HG02885 (cell line): ENCODE data around the gene PIK3CA.
"Not testable (repeated sequence)": the region's sequence is repeated elsewhere in the genome, so short reads cannot be mapped to it uniquely, and the experiment has no call there.

Source experiments
- ATAC-seq: cut with Tn5 transposase; IDR thresholded peaks from one replicate; pipeline ENCODE4 v1.9.1; 2021; ENCODE audit warnings: mild to moderate bottlenecking; ENCODE audit not compliant: unreplicated experiment, poor library complexity

Gene PIK3CA

GRCh38 chr3:179192542-179192941 lies 44.4 kb downstream of the PIK3CA start:
- ATAC-seq = no peak

DNA sequence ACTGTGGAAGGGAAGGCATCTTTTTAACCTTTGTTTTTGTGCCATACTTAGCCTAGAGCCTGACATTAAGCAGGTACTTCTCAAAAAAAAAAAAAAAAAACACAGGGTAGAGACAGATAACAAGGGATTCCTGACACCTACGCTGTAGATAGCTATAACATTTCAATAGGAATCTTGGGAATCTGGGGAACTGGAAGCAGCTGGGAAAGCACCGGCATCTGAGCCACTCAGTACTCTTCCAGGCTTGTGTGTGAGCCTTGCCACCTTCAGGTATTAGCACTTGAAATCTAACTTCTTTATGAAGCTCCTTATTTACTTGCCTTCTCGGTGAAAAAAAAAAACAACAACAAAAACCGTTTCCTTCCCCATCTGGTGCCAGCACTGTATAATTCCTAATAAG lies 46.8 kb downstream of the PIK3CA start:
- no peak for ATAC-seq

GRCh38 chr3:179196098-179196497 lies 47.9 kb downstream of the PIK3CA start:
- peak; percentile 92 for ATAC-seq

GRCh38 chr3:179196700-179197099 lies 48.5 kb downstream of the PIK3CA start:
- no peak for ATAC-seq

DNA sequence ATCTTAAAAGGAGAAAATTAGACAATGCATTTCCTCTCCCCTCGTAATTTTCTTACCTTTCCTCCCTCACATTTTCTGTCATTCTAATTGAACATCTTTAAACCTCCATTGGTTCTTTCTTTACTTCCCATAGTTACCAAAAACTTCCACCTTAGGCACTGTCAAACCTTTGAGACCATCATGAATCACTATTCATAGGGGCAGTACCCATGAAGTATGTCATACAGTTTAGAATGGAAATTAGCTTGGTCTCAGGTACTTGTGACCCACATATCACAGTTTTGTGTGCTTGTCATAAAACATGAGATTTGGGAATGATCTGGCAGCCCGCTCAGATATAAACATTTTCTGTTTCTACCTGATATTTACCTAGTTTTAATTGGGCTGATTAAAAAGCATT lies 52.6 kb downstream of the PIK3CA start:
- no peak for ATAC-seq

GRCh38 chr3:179215550-179215949 lies 67.4 kb downstream of the PIK3CA start:
- ATAC-seq = not testable (repeated sequence)

GRCh38 chr3:179218213-179218612 lies 70.1 kb downstream of the PIK3CA start:
- not testable (repeated sequence) for ATAC-seq

GRCh38 chr3:179223548-179223947 lies 75.4 kb downstream of the PIK3CA start:
- ATAC-seq = no peak

DNA sequence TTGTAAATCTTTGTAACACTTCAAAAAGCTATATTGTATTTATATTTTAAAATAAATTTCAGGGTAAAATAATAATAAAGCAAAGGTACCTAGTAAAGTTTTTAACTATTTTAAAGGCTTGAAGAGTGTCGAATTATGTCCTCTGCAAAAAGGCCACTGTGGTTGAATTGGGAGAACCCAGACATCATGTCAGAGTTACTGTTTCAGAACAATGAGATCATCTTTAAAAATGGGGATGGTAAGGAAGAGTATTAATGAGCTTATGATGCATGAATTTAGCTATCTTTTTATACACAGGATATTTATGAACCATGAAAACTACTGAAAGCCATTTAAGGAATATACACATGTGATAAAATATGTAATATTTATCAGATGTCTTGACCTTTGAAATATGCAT lies 76.4 kb downstream of the PIK3CA start:
- no peak for ATAC-seq

DNA sequence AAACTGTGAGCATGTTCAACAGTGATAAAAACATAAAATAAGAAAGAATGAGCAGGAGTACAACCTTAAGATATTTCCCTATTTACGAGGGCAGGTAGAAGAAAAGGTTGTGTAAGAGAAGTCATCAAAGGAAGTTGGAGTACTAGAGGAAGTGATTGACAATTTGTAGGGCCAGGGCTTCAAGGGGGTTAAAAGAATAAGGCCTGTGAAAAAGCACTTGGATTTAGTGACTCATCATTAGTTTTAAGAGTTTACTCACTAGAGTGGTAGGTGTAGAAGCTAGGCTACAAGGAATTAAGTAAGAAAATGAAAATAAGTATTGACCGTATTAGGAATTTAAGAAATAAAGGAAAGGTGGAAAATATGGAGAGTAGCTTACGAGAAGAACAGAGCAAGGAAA lies 79.2 kb downstream of the PIK3CA start:
- no peak for ATAC-seq

DNA sequence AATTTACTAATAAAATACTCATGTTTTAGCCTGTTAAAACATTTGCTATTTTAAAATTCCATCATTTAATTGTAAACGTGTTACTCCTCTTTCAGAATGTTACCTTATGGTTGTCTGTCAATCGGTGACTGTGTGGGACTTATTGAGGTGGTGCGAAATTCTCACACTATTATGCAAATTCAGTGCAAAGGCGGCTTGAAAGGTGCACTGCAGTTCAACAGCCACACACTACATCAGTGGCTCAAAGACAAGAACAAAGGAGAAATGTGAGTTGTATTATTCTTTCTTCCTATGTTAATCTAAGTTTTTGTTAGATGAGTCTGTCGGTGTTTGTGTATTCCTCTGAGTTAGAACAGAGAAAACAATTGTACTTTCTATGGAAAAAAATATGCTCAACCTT lies 81.0 kb downstream of the PIK3CA start:
- no peak for ATAC-seq

GRCh38 chr3:179233043-179233442 lies 84.9 kb downstream of the PIK3CA start:
- no peak for ATAC-seq

- ATAC-seq = no peak
Measured at GRCh38 chr3:179234199-179234598, 86.0 kb downstream of the PIK3CA start.

DNA sequence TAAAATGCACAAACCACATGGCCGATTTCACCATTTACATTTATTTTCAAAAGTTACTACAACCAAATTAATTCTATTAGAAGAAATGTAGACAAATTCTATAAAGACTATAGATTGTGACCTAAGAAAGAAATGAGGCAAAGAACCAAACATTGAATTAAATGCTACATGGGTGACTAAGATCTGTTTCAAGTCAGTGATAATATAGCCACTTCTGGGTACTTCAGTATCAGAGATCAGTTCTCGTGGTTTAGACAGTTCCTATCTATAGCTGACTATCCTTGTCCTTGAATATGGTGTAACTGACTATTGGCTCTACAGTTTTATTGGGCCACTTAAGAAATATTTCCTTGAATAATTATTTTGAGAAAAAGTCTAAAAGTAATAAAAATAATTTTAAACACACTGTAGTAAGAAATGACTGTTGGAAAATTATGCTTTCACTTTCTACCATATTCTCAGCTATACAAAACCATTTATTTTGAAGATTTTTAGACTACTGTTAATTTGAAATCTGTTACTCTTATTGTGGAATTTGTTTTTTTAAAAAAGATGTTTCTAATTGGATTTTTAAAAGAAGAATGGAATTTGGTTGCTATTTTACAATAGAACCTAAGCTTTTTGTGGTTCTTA lies 88.6 kb downstream of the PIK3CA start:
- peak; percentile 87 for ATAC-seq

GRCh38 chr3:179240299-179240698 lies 92.1 kb downstream of the PIK3CA start:
- ATAC-seq = not testable (repeated sequence)

GRCh38 chr3:179242859-179243258 lies 94.7 kb downstream of the PIK3CA start:
- not testable (repeated sequence) for ATAC-seq

GRCh38 chr3:179244878-179245277 lies 96.7 kb downstream of the PIK3CA start:
- ATAC-seq = no peak

GRCh38 chr3:179247289-179248015 lies 99.3 kb downstream of the PIK3CA start:
- ATAC-seq = no peak

DNA sequence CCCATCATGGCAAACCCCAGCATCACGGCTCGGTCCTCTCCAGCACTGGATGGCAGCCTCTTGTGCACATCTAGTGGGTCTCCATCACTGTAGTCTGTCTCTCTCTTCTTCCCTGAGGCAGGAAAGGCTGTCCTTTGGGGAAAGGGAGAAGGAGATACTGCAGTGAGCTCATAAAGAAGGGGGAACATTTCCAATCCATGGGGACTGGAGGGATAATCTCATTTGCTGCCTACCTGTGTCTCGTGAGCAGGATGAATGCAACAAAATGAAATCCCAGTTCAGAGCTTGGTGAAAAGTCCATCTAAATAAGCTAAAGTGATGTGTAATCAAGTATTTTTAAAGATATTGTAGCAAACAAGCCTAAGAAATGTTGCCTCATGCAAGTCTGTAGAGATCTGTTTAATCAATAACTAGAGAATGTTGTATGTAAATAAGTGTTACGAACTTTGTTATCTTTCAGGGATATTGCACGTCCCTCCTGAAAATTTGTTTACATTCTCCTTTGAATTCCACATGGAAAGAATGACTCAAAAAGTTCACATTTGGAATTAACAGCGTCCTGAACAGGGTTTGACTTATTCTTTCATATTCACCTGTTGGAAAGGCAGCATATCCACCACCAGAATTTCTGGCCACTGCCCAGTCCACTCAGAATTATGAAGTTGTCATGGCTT lies 102.8 kb downstream of the PIK3CA start, which contains the start of gene KCNMB3:
Gene KCNMB3, minus strand, starts transcription at position 312 of the 674 bp plus-strand sequence. Its CDS starts 124 bp downstream, at position 188.
- ATAC-seq = no peak

GRCh38 chr3:179256813-179257212 lies 108.7 kb downstream of the PIK3CA start:
- no peak for ATAC-seq

GRCh38 chr3:179257742-179258141 lies 109.6 kb downstream of the PIK3CA start:
- not testable (repeated sequence) for ATAC-seq
